IgD-negative memory B cell (primary cell): Measurements from ENCODE around the gene PPP5C. TPM values are rescaled to one million over a fixed set of nuclear protein-coding genes. Genes with fewer than 3 reads are reported as not detected.

Source experiments
- H3K27ac Mint-ChIP-seq, 3 donors: one replicate each; pipeline ENCODE4 v1.8.0; 2020 to 2022; ENCODE audit warnings: mild to moderate bottlenecking in 3 of 3, mixed read lengths in 3 of 3, moderate library complexity in 1 of 3
- H3K27me3 Mint-ChIP-seq: one replicate; pipeline ENCODE4 v1.8.0; 2021; ENCODE audit warnings: mixed read lengths
- H3K36me3 Mint-ChIP-seq: one replicate; pipeline ENCODE4 v1.8.0; 2020; ENCODE audit warnings: mild to moderate bottlenecking, mixed read lengths
- H3K4me1 Mint-ChIP-seq, 3 donors: one replicate each; pipeline ENCODE4 v1.8.0; 2020 to 2022; ENCODE audit warnings: mixed read lengths in 3 of 3, mild to moderate bottlenecking in 1 of 3
- H3K4me3 Mint-ChIP-seq, 4 donors: one replicate each; pipeline ENCODE4 v1.8.0; 2020 to 2022; ENCODE audit warnings: mild to moderate bottlenecking in 4 of 4, mixed read lengths in 4 of 4, moderate library complexity in 3 of 4
- H3K9me3 Mint-ChIP-seq, 3 donors: one replicate each; pipeline ENCODE4 v1.8.0; 2020 to 2021; ENCODE audit warnings: mixed read lengths in 3 of 3, mild to moderate bottlenecking in 1 of 3
- polyA plus RNA-seq: library from polyadenylated mRNA; unstranded; fragments of 300-500 nt; fragmentation: Illumina TruSeq; gene quantifications from one replicate; pipeline ENCODE4 v1.2.3, GENCODE V29; 2021

The PPP5C gene
- polyA plus RNA-seq, 1 donor from 2014 or later: 32.9 TPM

GRCh38 chr19:46383171-46383815 is 36.4 kb downstream of the PPP5C start:
- Mint-ChIP-seq H3K27me3 (no peaks in the 10 kb centered on the region), H3K27ac (no peak overlapping the region), H3K9me3 (no peaks in the 10 kb centered on the region), H3K4me1 (peaks cover 4 to 9% (median 7%) of the 10 kb centered on the region in 3 donors), H3K4me3 (peak overlapping the region in 1 of 4 donors; percentile 72), H3K36me3 (peaks cover 7% of the 10 kb centered on the region)

GRCh38 chr19:46383846-46384245 is 37.0 kb downstream of the PPP5C start:
- Mint-ChIP-seq H3K4me1 (peaks cover 4 to 9% (median 7%) of the 10 kb centered on the region in 3 donors), H3K27ac (no peak overlapping the region), H3K27me3 (no peaks in the 10 kb centered on the region), H3K9me3 (no peaks in the 10 kb centered on the region), H3K4me3 (peak overlapping the region in 1 of 4 donors; percentile 72), H3K36me3 (peaks cover 8% of the 10 kb centered on the region)

GRCh38 chr19:46384396-46384795 is 37.5 kb downstream of the PPP5C start:
- Mint-ChIP-seq H3K9me3 (no peaks in the 10 kb centered on the region), H3K4me3 (no peak overlapping the region), H3K4me1 (peaks cover 5 to 8% (median 7%) of the 10 kb centered on the region in 3 donors), H3K27me3 (no peaks in the 10 kb centered on the region), H3K36me3 (peaks cover 7% of the 10 kb centered on the region), H3K27ac (no peak overlapping the region)

- peak overlapping the region in 1 of 3 donors; percentile 71 for H3K27ac Mint-ChIP-seq
- H3K9me3 Mint-ChIP-seq: no peaks in the 10 kb centered on the region
- H3K4me1 Mint-ChIP-seq: peaks cover 0 to 3% (median 2%) of the 10 kb centered on the region in 3 donors
- peaks cover 2% of the 10 kb centered on the region for H3K36me3 Mint-ChIP-seq
- H3K27me3 Mint-ChIP-seq: no peaks in the 10 kb centered on the region
- no peak overlapping the region for H3K4me3 Mint-ChIP-seq
Measured at GRCh38 chr19:46385636-46386035, 38.7 kb downstream of the PPP5C start.

GRCh38 chr19:46386151-46386550 is 39.3 kb downstream of the PPP5C start:
- Mint-ChIP-seq H3K4me1 (peaks cover 0 to 2% (median 0%) of the 10 kb centered on the region in 3 donors), H3K9me3 (no peaks in the 10 kb centered on the region), H3K27ac (peak overlapping the region in 1 of 3 donors; percentile 71), H3K27me3 (no peaks in the 10 kb centered on the region), H3K4me3 (peak overlapping the region in 1 of 4 donors; percentile 31), H3K36me3 (peaks cover 2% of the 10 kb centered on the region)

- H3K36me3 Mint-ChIP-seq: peaks cover 2% of the 10 kb centered on the region
- no peaks in the 10 kb centered on the region for H3K27me3 Mint-ChIP-seq
- peaks cover 0 to 2% (median 0%) of the 10 kb centered on the region in 3 donors for H3K4me1 Mint-ChIP-seq
- H3K4me3 Mint-ChIP-seq: no peak overlapping the region
- no peak overlapping the region for H3K27ac Mint-ChIP-seq
- no peaks in the 10 kb centered on the region for H3K9me3 Mint-ChIP-seq
Measured at GRCh38 chr19:46386996-46387712, 40.3 kb downstream of the PPP5C start.

GRCh38 chr19:46387713-46388130 is 40.8 kb downstream of the PPP5C start:
- H3K27ac Mint-ChIP-seq: no peak overlapping the region
- no peaks in the 10 kb centered on the region for H3K9me3 Mint-ChIP-seq
- no peaks in the 10 kb centered on the region for H3K27me3 Mint-ChIP-seq
- peaks cover 4% of the 10 kb centered on the region for H3K36me3 Mint-ChIP-seq
- H3K4me3 Mint-ChIP-seq: no peak overlapping the region
- H3K4me1 Mint-ChIP-seq: peaks cover 0 to 3% (median 2%) of the 10 kb centered on the region in 3 donors

GRCh38 chr19:46388311-46389095 is 41.6 kb downstream of the PPP5C start:
- Mint-ChIP-seq H3K27me3 (no peaks in the 10 kb centered on the region), H3K4me1 (peaks cover 0 to 6% (median 3%) of the 10 kb centered on the region in 3 donors), H3K27ac (no peak overlapping the region), H3K36me3 (peaks cover 7% of the 10 kb centered on the region), H3K9me3 (no peaks in the 10 kb centered on the region), H3K4me3 (no peak overlapping the region)

- Mint-ChIP-seq H3K27ac (no peak overlapping the region), H3K36me3 (peaks cover 7% of the 10 kb centered on the region), H3K27me3 (no peaks in the 10 kb centered on the region)
Measured at GRCh38 chr19:46390121-46390858, 43.4 kb downstream of the PPP5C start.

GRCh38 chr19:46390866-46391265 is 44.0 kb downstream of the PPP5C start:
- Mint-ChIP-seq H3K4me1 (peaks cover 0 to 8% (median 6%) of the 10 kb centered on the region in 3 donors), H3K9me3 (no peaks in the 10 kb centered on the region), H3K4me3 (no peak overlapping the region), H3K27ac (no peak overlapping the region), H3K36me3 (peaks cover 7% of the 10 kb centered on the region), H3K27me3 (no peaks in the 10 kb centered on the region)

More at GRCh38 chr19:46390121-46390858, 43.4 kb downstream of the PPP5C start:
- Mint-ChIP-seq H3K4me1 (peaks cover 0 to 6% (median 6%) of the 10 kb centered on the region in 3 donors), H3K4me3 (no peak overlapping the region), H3K9me3 (no peaks in the 10 kb centered on the region)

- Mint-ChIP-seq H3K27ac (no peak overlapping the region), H3K9me3 (no peaks in the 10 kb centered on the region), H3K4me1 (peaks cover 0 to 8% (median 6%) of the 10 kb centered on the region in 3 donors), H3K36me3 (peaks cover 7% of the 10 kb centered on the region), H3K4me3 (no peak overlapping the region), H3K27me3 (no peaks in the 10 kb centered on the region)
Measured at GRCh38 chr19:46391296-46392251, 44.7 kb downstream of the PPP5C start.

- no peak overlapping the region for H3K4me3 Mint-ChIP-seq
- H3K27ac Mint-ChIP-seq: peak overlapping the region in 1 of 3 donors; percentile 72
- H3K4me1 Mint-ChIP-seq: peaks cover 0 to 8% (median 6%) of the 10 kb centered on the region in 3 donors
- H3K9me3 Mint-ChIP-seq: no peaks in the 10 kb centered on the region
- peaks cover 7% of the 10 kb centered on the region for H3K36me3 Mint-ChIP-seq
- H3K27me3 Mint-ChIP-seq: no peaks in the 10 kb centered on the region
Measured at GRCh38 chr19:46392252-46392801, 45.4 kb downstream of the PPP5C start.

- H3K4me3 Mint-ChIP-seq: no peak overlapping the region
- peaks cover 7% of the 10 kb centered on the region for H3K36me3 Mint-ChIP-seq
- H3K27me3 Mint-ChIP-seq: no peaks in the 10 kb centered on the region
- no peaks in the 10 kb centered on the region for H3K9me3 Mint-ChIP-seq
- peaks cover 0 to 8% (median 6%) of the 10 kb centered on the region in 3 donors for H3K4me1 Mint-ChIP-seq
- peak overlapping the region in 1 of 3 donors; percentile 72 for H3K27ac Mint-ChIP-seq
Measured at GRCh38 chr19:46392837-46393236, 46.0 kb downstream of the PPP5C start.
